Left ventricle myocardium superior (tissue), 1 donor: ENCODE data around the gene AASS. TPM values are rescaled to one million over a fixed set of nuclear protein-coding genes. Genes with fewer than 3 reads are reported as not detected.
A peak's percentile ranks its signal among the peaks of the same experiment; 100 is the strongest.

Experiments used
- ATAC-seq: fragments of 200-7000 bp; cut with Tn5 transposase; one replicate; pipeline ENCODE4 v1.9.1; 2020; ENCODE audit warnings: mild to moderate bottlenecking, moderate library complexity
- DNase-seq: peaks from one replicate; pipeline ENCODE4 v3.0.0-alpha.2; 2020
- intact Hi-C: fragments of 100-400 bp; cut with micrococcal nuclease; formaldehyde crosslinking; loops from one replicate; pipeline ENCODE4 v1.11.0; 2022
- total RNA-seq: library from RNA; stranded (reverse); fragmentation: NEBNext Ultra II Directional; extraction: Animal tissue kit (Norgen Biotek cat#: 25700); gene quantifications from one replicate; pipeline ENCODE4 v1.2.1, GENCODE V29; 2021
- donor health status: DM: no; HTN: yes; CAD: no; lungs with severe emphysema.

Gene AASS
- total RNA-seq, 1 donor from 2014 or later, result 24.1 TPM

- DNase-seq (no peak), ATAC-seq (no peak)
Measured at GRCh38 chr7:122133477-122133876, 10.6 kb downstream of the AASS start.

GRCh38 chr7:122132341-122132740 is 11.7 kb downstream of the AASS start:
- intact Hi-C loops, result no loop called here
- no peak for DNase-seq
- ATAC-seq, result no peak

More at GRCh38 chr7:122133477-122133876, 10.6 kb downstream of the AASS start:
- intact Hi-C loops, result no loop called here

- DNase-seq (no peak), ATAC-seq (no peak)
- intact Hi-C loops, result no loop called here
Measured at GRCh38 chr7:122123746-122124145, 20.3 kb downstream of the AASS start.

- intact Hi-C loops, result no loop called here
- no peak for DNase-seq
- ATAC-seq, result no peak
Measured at GRCh38 chr7:122118757-122119156, 25.3 kb downstream of the AASS start.

GRCh38 chr7:122103064-122103463 is 41.0 kb downstream of the AASS start:
- no peak for ATAC-seq
- intact Hi-C loops, result no loop called here
- no peak for DNase-seq

- ATAC-seq (no peak), DNase-seq (no peak)
- intact Hi-C loops, result no loop called here
Measured at GRCh38 chr7:122100021-122100420, 44.0 kb downstream of the AASS start.

- ATAC-seq, result no peak
- intact Hi-C loops, result loop anchor here (10.0 kb wide), 1 partner anchor 429 kb away; no protein-coding TSS in a partner anchor
Measured at GRCh38 chr7:122095642-122096041, 48.4 kb downstream of the AASS start.

GRCh38 chr7:122094549-122094948 is 49.5 kb downstream of the AASS start:
- DNase-seq (no peak), ATAC-seq (no peak)
- intact Hi-C loops, result loop anchor here (10.0 kb wide), 1 partner anchor 430 kb away; no protein-coding TSS in a partner anchor

More at GRCh38 chr7:122095642-122096041, 48.4 kb downstream of the AASS start:
- DNase-seq, result no peak

- ATAC-seq (no peak), DNase-seq (peak; percentile 52)
- intact Hi-C loops, result loop anchor here (10.0 kb wide), 1 partner anchor 432 kb away; no protein-coding TSS in a partner anchor
Measured at GRCh38 chr7:122092964-122093797, 50.9 kb downstream of the AASS start.

- no peak for DNase-seq
- intact Hi-C loops, result no loop called here
- ATAC-seq, result no peak
Measured at GRCh38 chr7:122082670-122083069, 61.4 kb downstream of the AASS start.

GRCh38 chr7:122082160-122082559 is 61.9 kb downstream of the AASS start:
- intact Hi-C loops, result no loop called here
- no peak for ATAC-seq
- no peak for DNase-seq

GRCh38 chr7:122073635-122074034 is 70.4 kb downstream of the AASS start:
- intact Hi-C loops, result no loop called here
- ATAC-seq (no peak), DNase-seq (no peak)

- intact Hi-C loops, result no loop called here
- ATAC-seq (no peak), DNase-seq (no peak)
Measured at GRCh38 chr7:122072924-122073599, 71.0 kb downstream of the AASS start.

GRCh38 chr7:122072272-122072671 is 71.8 kb downstream of the AASS start:
- intact Hi-C loops, result no loop called here
- DNase-seq (no peak), ATAC-seq (no peak)

GRCh38 chr7:122070834-122071233 is 73.2 kb downstream of the AASS start:
- no peak for ATAC-seq
- no peak for DNase-seq
- intact Hi-C loops, result no loop called here

- no peak for ATAC-seq
- no peak for DNase-seq
- intact Hi-C loops, result no loop called here
Measured at GRCh38 chr7:122070062-122070461, 74.0 kb downstream of the AASS start.

GRCh38 chr7:122068999-122069398 is 75.0 kb downstream of the AASS start:
- intact Hi-C loops, result no loop called here
- DNase-seq (no peak), ATAC-seq (no peak)

GRCh38 chr7:122068046-122068445 is 76.0 kb downstream of the AASS start:
- ATAC-seq (no peak), DNase-seq (no peak)
- intact Hi-C loops, result no loop called here

GRCh38 chr7:122067077-122067476 is 77.0 kb downstream of the AASS start:
- intact Hi-C loops, result no loop called here
- DNase-seq (no peak), ATAC-seq (no peak)

GRCh38 chr7:122064971-122065370 is 79.1 kb downstream of the AASS start:
- no peak for ATAC-seq
- intact Hi-C loops, result no loop called here

More at GRCh38 chr7:122064971-122065370, 79.1 kb downstream of the AASS start:
- no peak for DNase-seq
